ENCODE measurements around the gene TANGO6. TPM values are rescaled to one million over a fixed set of nuclear protein-coding genes. Genes with fewer than 3 reads are reported as not detected.
A peak's percentile ranks its signal among the peaks of the same experiment; 100 is the strongest.

The TANGO6 gene
- total RNA-seq, 2 donors from 2014 or later, result 20.0 to 24.8 TPM

DNA sequence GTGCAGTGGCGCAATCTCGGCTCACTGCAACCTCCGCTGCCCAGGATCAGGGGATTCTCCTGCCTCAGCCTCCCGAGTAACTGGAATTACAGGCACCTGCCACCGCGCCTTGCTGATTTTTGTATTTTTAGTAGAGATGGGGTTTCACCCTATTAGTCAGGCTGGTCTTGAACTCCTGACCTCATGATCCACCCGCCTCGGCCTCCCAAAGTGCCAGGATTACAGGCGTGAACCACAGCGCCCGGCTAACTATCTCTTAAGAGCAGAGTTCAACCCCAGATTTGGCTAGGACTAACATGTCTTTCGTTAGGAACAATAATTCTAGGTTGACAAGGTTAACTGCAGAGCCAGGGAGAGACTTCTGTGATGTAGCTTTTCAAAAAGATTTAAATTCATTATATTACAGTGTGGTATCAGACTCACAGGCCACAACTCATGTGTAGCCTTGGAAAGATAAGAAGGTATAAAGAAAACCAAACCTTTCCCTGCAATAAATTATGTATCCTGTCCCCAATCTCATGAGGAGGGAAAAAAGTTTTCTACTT is 284.7 kb downstream of the TANGO6 start:
- H3K9me3 Mint-ChIP-seq, result no peaks in the 10 kb centered on the region
- ATAC-seq (replicated peaks in 1 of 2), result no peak
- no peak overlapping the region for H3K4me3 Mint-ChIP-seq
- peak overlapping the region; percentile 63 for H3K27ac Mint-ChIP-seq
- no peak for DNase-seq
- peaks cover 7 to 10% of the 10 kb centered on the region in 2 donors for H3K36me3 Mint-ChIP-seq (ENCODE audit: insufficient read depth in 2 of 2)
- no peaks in the 10 kb centered on the region for H3K27me3 Mint-ChIP-seq (ENCODE audit: low read depth)
- peaks cover 35% of the 10 kb centered on the region for H3K4me1 Mint-ChIP-seq (ENCODE audit: low read depth)

- ATAC-seq (replicated peaks in 1 of 2) (no peak), DNase-seq (no peak)
- H3K4me3 Mint-ChIP-seq, result peak overlapping the region; percentile 85 to 93
- peaks cover 10 to 13% of the 10 kb centered on the region in 2 donors for H3K36me3 Mint-ChIP-seq (ENCODE audit: insufficient read depth in 2 of 2)
- H3K27ac Mint-ChIP-seq, result peak overlapping the region; percentile 94
- H3K4me1 Mint-ChIP-seq (ENCODE audit: low read depth), result peaks cover 50% of the 10 kb centered on the region
- H3K9me3 Mint-ChIP-seq, result no peaks in the 10 kb centered on the region
- no peaks in the 10 kb centered on the region for H3K27me3 Mint-ChIP-seq (ENCODE audit: low read depth)
Observed at GRCh38 chr16:69130461-69130860, 287.1 kb downstream of the TANGO6 start.

DNA sequence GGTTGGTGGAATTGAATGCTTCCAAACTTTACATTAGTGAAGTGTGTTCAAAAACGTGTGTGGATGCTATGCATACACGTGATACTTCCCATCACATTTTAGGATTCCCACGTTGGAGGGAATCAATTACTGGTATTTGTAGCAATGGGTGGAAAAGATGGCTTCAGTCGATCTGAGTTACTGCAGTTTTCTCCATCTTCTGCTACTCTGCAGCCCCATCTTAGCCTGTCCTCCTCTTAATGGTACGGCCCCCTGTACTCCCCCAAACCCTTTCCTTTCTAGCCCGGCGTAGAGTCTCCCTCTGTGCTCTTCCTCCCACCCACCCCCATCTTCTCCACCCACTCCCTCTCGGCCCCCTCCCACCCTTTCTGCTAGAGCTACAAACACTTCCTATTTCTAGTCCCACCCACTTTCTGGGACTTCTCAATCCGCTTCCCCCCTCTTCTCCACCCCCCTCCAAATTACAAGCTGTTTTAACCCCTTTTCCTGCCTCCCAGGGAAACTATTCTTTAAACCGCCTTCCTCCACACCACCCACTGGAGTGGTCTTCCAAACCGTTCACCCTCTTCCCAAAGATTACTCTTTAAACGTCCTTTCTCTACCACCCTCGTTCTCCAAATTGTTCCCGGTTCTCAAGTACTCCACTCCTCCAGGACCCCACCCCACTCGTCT is 288.0 kb downstream of the TANGO6 start:
- no peak for ATAC-seq (replicated peaks in 1 of 2)
- H3K27ac Mint-ChIP-seq, result peak overlapping the region; percentile 94
- peaks cover 10 to 13% of the 10 kb centered on the region in 2 donors for H3K36me3 Mint-ChIP-seq (ENCODE audit: insufficient read depth in 2 of 2)
- no peak for DNase-seq
- H3K4me1 Mint-ChIP-seq (ENCODE audit: low read depth), result peaks cover 56% of the 10 kb centered on the region
- H3K27me3 Mint-ChIP-seq (ENCODE audit: low read depth), result no peaks in the 10 kb centered on the region
- H3K9me3 Mint-ChIP-seq, result no peaks in the 10 kb centered on the region
- H3K4me3 Mint-ChIP-seq, result peak overlapping the region; percentile 85 to 93

- H3K27ac Mint-ChIP-seq, result peak overlapping the region; percentile 94
- H3K4me3 Mint-ChIP-seq, result peak overlapping the region; percentile 85 to 95
- DNase-seq (peak; percentile 79 to 80), ATAC-seq (replicated peaks in 1 of 2) (peak; percentile 57 to 60)
- peaks cover 10 to 13% of the 10 kb centered on the region in 2 donors for H3K36me3 Mint-ChIP-seq (ENCODE audit: insufficient read depth in 2 of 2)
- H3K9me3 Mint-ChIP-seq, result no peaks in the 10 kb centered on the region
- no peaks in the 10 kb centered on the region for H3K27me3 Mint-ChIP-seq (ENCODE audit: low read depth)
- peaks cover 63% of the 10 kb centered on the region for H3K4me1 Mint-ChIP-seq (ENCODE audit: low read depth)
Observed at GRCh38 chr16:69131839-69132423, 288.6 kb downstream of the TANGO6 start.

GRCh38 chr16:69132424-69133252 is 289.3 kb downstream of the TANGO6 start, which contains the start of the genes CHTF8 and UTP4:
Gene CHTF8, minus strand, starts transcription at chr16:69132588. Its CDS starts 11,130 bp downstream, at chr16:69121458.
Gene UTP4, plus strand, starts transcription at chr16:69132649. Its CDS starts 811 bp downstream, at chr16:69133460.
- DNase-seq, result peak; percentile 92 to 93
- Mint-ChIP-seq H3K27me3 (ENCODE audit: low read depth) (no peaks in the 10 kb centered on the region), H3K9me3 (no peaks in the 10 kb centered on the region), H3K27ac (peak within 1 kb of the TSS; percentile 94), H3K36me3 (ENCODE audit: insufficient read depth in 2 of 2) (peaks cover 6 to 16% of the 10 kb centered on the region in 2 donors), H3K4me1 (ENCODE audit: low read depth) (peaks cover 69% of the 10 kb centered on the region), H3K4me3 (peak within 1 kb of the TSS; percentile 95 to 96)
- ATAC-seq (replicated peaks in 1 of 2), result peak; percentile 97

- Mint-ChIP-seq H3K4me3 (peak overlapping the region; percentile 95 to 96), H3K9me3 (no peaks in the 10 kb centered on the region), H3K4me1 (ENCODE audit: low read depth) (peaks cover 69% of the 10 kb centered on the region), H3K27me3 (ENCODE audit: low read depth) (no peaks in the 10 kb centered on the region), H3K36me3 (ENCODE audit: insufficient read depth in 2 of 2) (peaks cover 6 to 19% of the 10 kb centered on the region in 2 donors), H3K27ac (peak overlapping the region; percentile 90)
- no peak for ATAC-seq (replicated peaks in 1 of 2)
- no peak for DNase-seq
Observed at GRCh38 chr16:69133373-69133954, 290.1 kb downstream of the TANGO6 start.

Other genes starting within 250 kb of the TANGO6 start
- gene CDH3, start 198.2 kb upstream of the TANGO6 start, total RNA-seq, result 10 to 100 TPM; 15.2 to 24.3 TPM
- gene CDH1, start 106.2 kb upstream of the TANGO6 start, total RNA-seq, result 1 to 10 TPM; 5.2 to 8.6 TPM

All from activated T-cell treated with anti-CD3 and anti-CD28 coated beads, Interleukin-2, amount 50 U/mL, for 72 hours (primary cell).